HG02970 (cell line): ENCODE data around the gene PI4KA.
"Not testable (repeated sequence)": the region's sequence is repeated elsewhere in the genome, so short reads cannot be mapped to it uniquely, and the experiment has no call there.

Source experiments
- ATAC-seq: cut with Tn5 transposase; IDR thresholded peaks from one replicate; pipeline ENCODE4 v1.9.1; 2021; ENCODE audit warnings: mild to moderate bottlenecking, moderate library complexity, moderate number of reproducible peaks; ENCODE audit not compliant: unreplicated experiment, low FRiP score

PI4KA gene

GRCh38 chr22:20702546-20703413, 155.8 kb downstream of the PI4KA start:
- peak; percentile 70 for ATAC-seq

DNA sequence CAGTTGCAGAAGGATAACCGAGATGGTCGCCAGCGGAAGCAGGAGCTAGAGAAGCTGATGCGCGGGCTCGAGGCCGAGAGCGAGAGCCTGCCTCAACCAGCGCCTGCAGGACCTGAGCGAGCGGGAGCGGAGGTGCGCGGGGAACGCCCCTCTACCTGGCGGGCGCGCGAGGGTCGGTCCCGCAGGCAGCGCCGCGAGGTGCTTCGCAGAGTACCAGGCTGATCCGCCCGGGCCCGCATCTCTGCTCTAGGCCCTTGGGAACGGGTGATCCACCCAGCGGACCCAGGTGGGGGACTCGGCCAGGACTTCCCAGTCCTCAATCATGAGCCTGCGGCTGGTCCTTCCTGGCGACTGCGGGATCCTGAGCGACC, 156.5 kb downstream of the PI4KA start:
- peak; percentile 20 for ATAC-seq

GRCh38 chr22:20701680-20702136, 156.9 kb downstream of the PI4KA start:
- peak; percentile 4 for ATAC-seq

- not testable (repeated sequence) for ATAC-seq
These were observed 158.3 kb downstream of the PI4KA start for GRCh38 chr22:20700347-20700746.

DNA sequence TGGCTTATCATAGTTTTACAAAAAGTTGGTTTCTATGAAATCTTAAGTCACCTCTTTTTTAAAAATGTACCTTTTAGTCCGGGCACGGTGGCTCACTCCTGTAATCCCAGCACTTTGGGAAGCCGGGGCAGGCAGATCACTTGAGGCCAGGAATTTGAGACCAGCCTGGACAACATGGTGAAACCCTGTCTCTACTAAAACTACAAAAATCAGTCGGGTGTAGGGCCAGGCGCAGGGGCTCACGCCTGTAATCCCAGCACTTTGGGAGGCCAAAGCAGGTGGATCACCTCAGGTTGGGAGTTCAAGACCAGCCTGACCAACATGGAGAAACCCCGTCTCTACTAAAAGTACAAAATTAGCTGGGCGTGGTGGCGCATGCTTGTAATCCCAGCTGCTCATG, 158.8 kb downstream of the PI4KA start:
- not testable (repeated sequence) for ATAC-seq

- not testable (repeated sequence) for ATAC-seq
These were observed 161.0 kb downstream of the PI4KA start for GRCh38 chr22:20697481-20698113.

- not testable (repeated sequence) for ATAC-seq
These were observed 162.6 kb downstream of the PI4KA start for GRCh38 chr22:20696056-20696455.

DNA sequence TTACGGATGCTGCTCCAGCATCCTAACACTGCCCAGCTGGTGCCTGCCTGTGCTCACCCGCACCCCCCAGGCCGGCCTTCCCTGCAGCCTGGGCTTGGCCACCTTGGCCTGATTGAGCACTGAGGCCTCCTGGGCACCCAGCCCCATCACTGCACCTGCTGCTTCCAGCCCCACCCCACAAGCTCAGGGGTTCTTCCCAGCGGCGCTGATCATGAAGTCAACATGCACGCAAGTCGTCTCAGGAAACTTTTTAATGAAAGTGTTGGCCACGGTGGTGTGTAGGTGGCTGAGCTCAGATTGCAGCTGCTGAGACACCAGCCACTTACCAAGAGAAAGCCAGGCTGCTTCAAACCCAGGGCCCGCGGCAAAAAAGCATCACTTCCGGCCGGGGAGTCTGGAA, 163.4 kb downstream of the PI4KA start:
- not testable (repeated sequence) for ATAC-seq

- ATAC-seq: not testable (repeated sequence)
These were observed 164.4 kb downstream of the PI4KA start for GRCh38 chr22:20694256-20694655.

DNA sequence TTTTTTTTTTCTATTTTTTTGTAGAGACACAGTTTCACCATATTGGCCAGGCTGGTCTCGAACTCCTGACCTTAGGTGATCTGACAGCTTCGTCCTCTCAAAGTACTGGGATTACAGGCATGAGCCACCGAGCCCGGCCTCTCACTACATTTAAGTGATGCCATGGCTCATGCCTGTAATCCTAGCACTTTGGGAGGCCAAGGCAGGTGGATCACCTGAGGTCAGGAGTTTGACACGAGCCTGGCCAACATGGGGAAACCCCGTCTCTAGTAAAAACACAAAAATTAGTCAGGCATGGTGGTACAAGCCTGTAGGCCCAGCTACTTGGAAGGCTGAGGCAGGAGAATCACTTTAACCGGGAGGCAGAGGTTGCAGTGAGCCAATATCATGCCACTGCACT, 165.7 kb downstream of the PI4KA start:
- not testable (repeated sequence) for ATAC-seq

GRCh38 chr22:20690586-20691317, 167.9 kb downstream of the PI4KA start:
- ATAC-seq: not testable (repeated sequence)

DNA sequence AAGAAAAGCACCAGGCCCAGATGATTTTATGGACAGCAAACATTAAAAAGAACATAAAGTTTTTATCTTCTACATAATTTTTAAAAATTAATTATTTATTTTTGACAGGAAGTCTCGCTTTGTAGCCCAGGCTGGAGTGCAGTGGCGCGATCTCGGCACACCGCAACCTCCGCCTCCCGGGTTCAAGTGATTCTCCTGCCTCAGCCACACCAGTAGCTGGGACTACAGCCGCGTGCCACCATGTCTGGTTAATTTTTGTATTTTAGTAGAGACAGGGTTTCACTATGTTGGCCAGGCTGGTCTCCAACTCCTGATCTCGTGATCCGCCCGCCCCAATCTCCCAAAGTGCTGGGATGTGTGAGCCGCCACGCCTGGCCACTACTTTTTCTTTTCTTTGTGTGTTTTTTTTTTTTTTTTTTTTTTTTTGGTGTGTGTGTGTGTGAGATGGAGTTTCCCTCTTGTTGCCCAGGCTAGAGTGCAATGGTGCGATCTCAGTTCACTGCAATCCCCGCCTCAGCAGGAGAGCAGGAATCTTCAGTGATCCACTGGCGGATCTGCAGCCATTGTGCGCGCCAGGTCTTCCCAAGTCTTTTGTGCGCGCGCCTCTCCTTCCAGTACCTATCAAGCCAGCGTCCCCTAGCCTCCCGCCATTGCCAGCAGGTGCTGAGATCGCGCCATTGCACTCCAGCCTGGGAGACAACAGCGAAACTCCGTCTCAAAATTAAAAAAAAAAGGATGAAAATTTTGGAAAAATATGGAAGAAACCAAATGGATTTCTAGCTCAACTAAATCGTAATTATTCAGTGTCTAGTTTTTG, 171.0 kb downstream of the PI4KA start:
- ATAC-seq: not testable (repeated sequence)

GRCh38 chr22:20685764-20686163, 172.8 kb downstream of the PI4KA start:
- ATAC-seq: not testable (repeated sequence)

GRCh38 chr22:20678792-20679435, 179.7 kb downstream of the PI4KA start:
- ATAC-seq: not testable (repeated sequence)

- ATAC-seq: no peak
These were observed 180.8 kb downstream of the PI4KA start for GRCh38 chr22:20677684-20678242.

- not testable (repeated sequence) for ATAC-seq
These were observed 183.0 kb downstream of the PI4KA start for GRCh38 chr22:20675613-20676012.

DNA sequence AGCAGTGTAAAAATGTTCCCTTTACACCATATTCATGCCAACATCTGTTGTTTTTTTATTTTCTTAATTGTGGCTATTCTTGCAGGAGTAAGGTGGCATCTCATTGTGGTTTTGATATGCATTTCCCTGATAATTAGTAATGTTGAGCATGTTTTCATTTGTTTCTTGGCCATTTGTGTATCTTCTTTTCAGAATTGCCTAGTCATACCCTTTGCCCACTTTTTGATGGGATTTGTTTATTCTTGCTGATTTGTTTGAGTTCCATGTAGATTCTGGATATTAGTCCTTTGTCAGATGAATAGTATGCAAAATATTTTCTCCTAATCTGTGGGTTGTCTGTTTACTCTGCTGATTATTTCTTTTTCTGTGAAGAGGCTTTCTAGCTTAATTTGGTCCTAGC, 183.6 kb downstream of the PI4KA start:
- ATAC-seq: no peak

- ATAC-seq: no peak
These were observed 185.1 kb downstream of the PI4KA start for GRCh38 chr22:20673295-20674195.
